Activated CD4-positive, alpha-beta T cell treated with anti-CD3 and anti-CD28 coated beads for 36 hours (primary cell): ENCODE measurements around the gene MATK. TPM values are rescaled to one million over a fixed set of nuclear protein-coding genes. Genes with fewer than 3 reads are reported as not detected.
"Not testable (repeated sequence)": the region's sequence is repeated elsewhere in the genome, so short reads cannot be mapped to it uniquely, and the experiment has no call there.

Source experiments
- ATAC-seq: fragments of 200-7000 bp; cut with Tn5 transposase; one replicate; pipeline ENCODE4 v1.10.0; 2021; ENCODE audit warnings: mild to moderate bottlenecking, moderate library complexity
- CTCF ChIA-PET: fragments of 350-600 bp; sonication (Branson Sonifier 250); formaldehyde crosslinking; loops from one replicate; lab custom pipeline; 2021; ENCODE audit warnings: antibody characterized with exemption; lab: Charles Lee
- POLR2A ChIA-PET: fragments of 350-600 bp; sonication (Branson Sonifier 250); formaldehyde crosslinking; loops from one replicate; lab custom pipeline; 2021; ENCODE audit warnings: antibody characterized with exemption, inconsistent platforms; lab: Charles Lee
- DNase-seq: peaks from one replicate; pipeline ENCODE4 v3.0.0-alpha.2; 2020
- H3K27ac Mint-ChIP-seq: one replicate; pipeline ENCODE4 v1.8.0; 2021; ENCODE audit warnings: mixed read lengths
- H3K27me3 Mint-ChIP-seq: one replicate; pipeline ENCODE4 v1.8.0; 2021; ENCODE audit warnings: mixed read lengths
- H3K36me3 Mint-ChIP-seq: one replicate; pipeline ENCODE4 v1.8.0; 2021; ENCODE audit warnings: low read depth, mixed read lengths
- H3K4me1 Mint-ChIP-seq: one replicate; pipeline ENCODE4 v1.8.0; 2021; ENCODE audit warnings: mixed read lengths
- H3K4me3 Mint-ChIP-seq: one replicate; pipeline ENCODE4 v1.8.0; 2021; ENCODE audit warnings: mild to moderate bottlenecking, moderate library complexity, mixed read lengths
- H3K9me3 Mint-ChIP-seq: one replicate; pipeline ENCODE4 v1.8.0; 2021; ENCODE audit warnings: low read depth, mixed read lengths
- intact Hi-C, 2 experiments: fragments of 100-400 bp; cut with DNase I in 1 of 2; cut with micrococcal nuclease in 1 of 2; formaldehyde crosslinking; loops; one replicate each; pipeline versions ENCODE4 v1.14.2 to v1.15.1; 2022 to 2024; cut with DNase I, micrococcal nuclease
- total RNA-seq, 2 experiments: library from RNA; stranded (reverse); gene quantifications; one replicate each; pipeline ENCODE4 v1.2.3, GENCODE V29; 2021

The MATK gene
- total RNA-seq, 2 experiments from 2014 or later: 24.3 to 30.1 TPM

GRCh38 chr19:3759482-3760254 lies 26.5 kb downstream of the MATK start:
- H3K27ac Mint-ChIP-seq: peak overlapping the region; percentile 37
- ChIA-PET POLR2A (interaction anchor here (0.7 to 0.8 kb wide), 2 partner anchors 59 to 351 kb away, joined by 3 to 4 read pairs; no protein-coding TSS in a partner anchor), CTCF (interaction anchor here (2.5 kb wide), 1 partner anchor 62 kb away, joined by 7 read pairs; no protein-coding TSS in a partner anchor)

GRCh38 chr19:3758297-3758696 lies 27.9 kb downstream of the MATK start:
- intact Hi-C loops: not testable (repeated sequence)
- CTCF ChIA-PET: interaction anchor here (2.5 kb wide), 1 partner anchor 63 kb away, joined by 7 read pairs; no protein-coding TSS in a partner anchor

More at GRCh38 chr19:3759482-3760254, 26.5 kb downstream of the MATK start:
- Mint-ChIP-seq H3K4me3 (peak overlapping the region; percentile 100), H3K36me3 (peaks cover 13% of the 10 kb centered on the region), H3K9me3 (no peaks in the 10 kb centered on the region), H3K4me1 (peaks cover 46% of the 10 kb centered on the region), H3K27me3 (no peaks in the 10 kb centered on the region)
- intact Hi-C loops: loop anchor here (2.0 to 5.0 kb wide), 7 partner anchors 39 to 1963 kb away; partner anchors contain the start of genes CATSPERD (in 1 of the 2), DPP9 (in 1 of the 2), LONP1 (in 1 of the 2) and YJU2 (in 1 of the 2)
- ATAC-seq: no peak
- no peak for DNase-seq

GRCh38 chr19:3757705-3758104 lies 28.5 kb downstream of the MATK start:
- CTCF ChIA-PET: interaction anchor here (2.5 kb wide), 1 partner anchor 64 kb away, joined by 7 read pairs; no protein-coding TSS in a partner anchor
- H3K4me3 Mint-ChIP-seq, DNase-seq, H3K27me3 Mint-ChIP-seq, intact Hi-C loops, H3K9me3 Mint-ChIP-seq, H3K27ac Mint-ChIP-seq, POLR2A ChIA-PET, ATAC-seq: not testable (repeated sequence)
- Mint-ChIP-seq H3K4me1 (peaks cover 41% of the 10 kb centered on the region), H3K36me3 (peaks cover 17% of the 10 kb centered on the region)

More at GRCh38 chr19:3758297-3758696, 27.9 kb downstream of the MATK start:
- H3K27ac Mint-ChIP-seq, H3K27me3 Mint-ChIP-seq, ATAC-seq, H3K4me3 Mint-ChIP-seq, DNase-seq, POLR2A ChIA-PET, H3K9me3 Mint-ChIP-seq: not testable (repeated sequence)
- H3K36me3 Mint-ChIP-seq: peaks cover 14% of the 10 kb centered on the region
- H3K4me1 Mint-ChIP-seq: peaks cover 45% of the 10 kb centered on the region

- H3K4me3 Mint-ChIP-seq: no peak overlapping the region
- no peaks in the 10 kb centered on the region for H3K27me3 Mint-ChIP-seq
- POLR2A ChIA-PET: no interaction called here
- no peaks in the 10 kb centered on the region for H3K9me3 Mint-ChIP-seq
- intact Hi-C loops: no loop called here
- no peak for ATAC-seq
- CTCF ChIA-PET: no interaction called here
- peaks cover 18% of the 10 kb centered on the region for H3K4me1 Mint-ChIP-seq
- H3K27ac Mint-ChIP-seq: no peak overlapping the region
- DNase-seq: no peak
- H3K36me3 Mint-ChIP-seq: peaks cover 24% of the 10 kb centered on the region
Observed at GRCh38 chr19:3753631-3754410, 32.4 kb downstream of the MATK start.

GRCh38 chr19:3752492-3752891 lies 33.7 kb downstream of the MATK start:
- Mint-ChIP-seq H3K36me3 (peaks cover 23% of the 10 kb centered on the region), H3K4me3 (no peak overlapping the region), H3K9me3 (no peaks in the 10 kb centered on the region), H3K4me1 (peaks cover 15% of the 10 kb centered on the region), H3K27me3 (no peaks in the 10 kb centered on the region), H3K27ac (no peak overlapping the region)
- CTCF ChIA-PET: interaction anchor here (0.9 kb wide), 1 partner anchor 10 kb away, joined by 3 read pairs; the partner anchor contains the start of gene MRPL54
- intact Hi-C loops: no loop called here
- DNase-seq (no peak), ATAC-seq (no peak)
- POLR2A ChIA-PET: no interaction called here

DNA sequence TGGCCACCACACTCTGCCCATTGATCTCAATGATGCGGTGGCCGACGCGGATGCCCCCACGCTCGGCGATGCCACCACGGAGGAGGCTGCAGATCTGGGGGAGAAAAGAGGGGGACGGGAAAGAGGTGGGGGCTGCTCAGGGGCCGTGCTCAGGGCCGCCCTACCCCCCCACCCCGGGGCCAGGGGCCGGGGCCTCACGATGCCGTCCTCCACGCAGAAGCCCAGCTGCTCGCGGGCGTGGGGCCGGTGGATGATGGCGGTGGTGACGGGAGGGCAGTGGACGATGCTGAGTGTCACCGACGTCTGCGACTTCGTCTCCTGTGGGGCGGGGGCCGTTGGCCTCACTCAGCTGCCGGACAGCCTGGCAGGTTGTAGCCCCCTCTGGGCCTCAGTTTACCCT lies 34.9 kb downstream of the MATK start:
- H3K4me3 Mint-ChIP-seq: no peak overlapping the region
- no peak for DNase-seq
- peaks cover 19% of the 10 kb centered on the region for H3K36me3 Mint-ChIP-seq
- H3K27ac Mint-ChIP-seq: no peak overlapping the region
- no peak for ATAC-seq
- ChIA-PET POLR2A (no interaction called here), CTCF (interaction anchor here (0.9 kb wide), 1 partner anchor 11 kb away, joined by 3 read pairs; the partner anchor contains the start of gene MRPL54)
- intact Hi-C loops: no loop called here
- no peaks in the 10 kb centered on the region for H3K9me3 Mint-ChIP-seq
- H3K4me1 Mint-ChIP-seq: peaks cover 10% of the 10 kb centered on the region
- no peaks in the 10 kb centered on the region for H3K27me3 Mint-ChIP-seq

DNA sequence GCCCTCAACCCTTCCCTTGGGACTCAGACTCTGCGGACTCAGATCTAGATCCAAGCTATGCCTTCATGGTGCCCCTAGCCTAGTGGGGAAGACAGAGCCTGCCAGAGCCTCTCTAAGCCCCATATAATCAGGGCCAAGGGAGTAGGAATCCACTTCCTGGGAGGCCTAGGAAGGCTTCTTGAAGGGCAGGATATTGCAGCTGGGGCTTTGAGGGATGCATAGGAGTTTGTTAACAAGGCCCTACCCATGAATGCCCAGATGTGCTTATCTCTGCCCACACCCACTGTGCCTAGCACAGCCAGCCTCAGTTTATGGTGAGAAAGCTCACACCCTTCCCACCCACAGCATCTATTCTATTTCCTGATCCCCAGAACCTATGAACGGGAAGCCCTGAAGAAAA lies 36.0 kb downstream of the MATK start:
- ATAC-seq: no peak
- intact Hi-C loops: no loop called here
- no peak for DNase-seq
- peaks cover 19% of the 10 kb centered on the region for H3K36me3 Mint-ChIP-seq
- no peaks in the 10 kb centered on the region for H3K27me3 Mint-ChIP-seq
- H3K4me3 Mint-ChIP-seq: no peak overlapping the region
- POLR2A ChIA-PET: no interaction called here
- H3K27ac Mint-ChIP-seq: no peak overlapping the region
- CTCF ChIA-PET: interaction anchor here (0.6 kb wide), 1 partner anchor 203 kb away, joined by 3 read pairs; no protein-coding TSS in a partner anchor
- peaks cover 5% of the 10 kb centered on the region for H3K4me1 Mint-ChIP-seq
- no peaks in the 10 kb centered on the region for H3K9me3 Mint-ChIP-seq

DNA sequence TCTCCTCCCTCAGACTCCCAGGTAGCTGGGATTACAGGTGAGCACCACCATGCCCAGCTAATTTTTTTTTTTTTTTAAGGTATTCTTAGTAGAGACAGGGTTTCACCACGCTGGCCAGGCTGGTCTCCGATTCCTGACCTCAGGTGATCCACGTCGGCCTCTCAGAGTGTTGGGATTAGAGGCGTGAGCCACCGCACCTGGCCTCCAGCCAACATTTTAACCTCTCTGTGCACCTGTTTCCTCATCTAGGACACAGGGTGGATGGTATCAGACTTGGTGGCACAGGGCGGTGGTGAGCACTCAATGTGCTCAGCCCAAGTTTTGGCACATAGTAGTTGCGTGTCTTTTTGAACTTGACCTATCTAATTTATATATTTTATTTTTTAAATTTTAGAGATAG lies 37.2 kb downstream of the MATK start:
- CTCF ChIA-PET: no interaction called here
- H3K9me3 Mint-ChIP-seq: no peaks in the 10 kb centered on the region
- H3K4me3 Mint-ChIP-seq: no peak overlapping the region
- peaks cover 19% of the 10 kb centered on the region for H3K36me3 Mint-ChIP-seq
- H3K27me3 Mint-ChIP-seq: no peaks in the 10 kb centered on the region
- ATAC-seq (no peak), DNase-seq (no peak)
- no peak overlapping the region for H3K27ac Mint-ChIP-seq
- POLR2A ChIA-PET: interaction anchor here (0.6 kb wide), 1 partner anchor 17 kb away, joined by 4 read pairs; no protein-coding TSS in a partner anchor
- intact Hi-C loops: no loop called here
- no peaks in the 10 kb centered on the region for H3K4me1 Mint-ChIP-seq

- ChIA-PET CTCF (interaction anchor here (0.7 kb wide), 1 partner anchor 204 kb away, joined by 3 read pairs; no protein-coding TSS in a partner anchor), POLR2A (no interaction called here)
- DNase-seq (no peak), ATAC-seq (no peak)
- Mint-ChIP-seq H3K4me3 (no peak overlapping the region), H3K27ac (no peak overlapping the region), H3K27me3 (no peaks in the 10 kb centered on the region), H3K4me1 (no peaks in the 10 kb centered on the region), H3K36me3 (peaks cover 16% of the 10 kb centered on the region), H3K9me3 (no peaks in the 10 kb centered on the region)
- intact Hi-C loops: no loop called here
Observed at GRCh38 chr19:3746371-3747056, 39.7 kb downstream of the MATK start.

- Mint-ChIP-seq H3K4me3 (no peak overlapping the region), H3K27me3 (no peaks in the 10 kb centered on the region), H3K9me3 (no peaks in the 10 kb centered on the region), H3K4me1 (no peaks in the 10 kb centered on the region), H3K36me3 (peaks cover 12% of the 10 kb centered on the region), H3K27ac (no peak overlapping the region)
- DNase-seq (no peak), ATAC-seq (no peak)
- intact Hi-C loops: no loop called here
- POLR2A ChIA-PET: no interaction called here
- CTCF ChIA-PET: no interaction called here
Observed at GRCh38 chr19:3745363-3746045, 40.7 kb downstream of the MATK start.
